CD14-positive monocyte (primary cell): Measurements from ENCODE around the gene SLC16A11. TPM values are rescaled to one million over a fixed set of nuclear protein-coding genes. Genes with fewer than 3 reads are reported as not detected.

Experiments
- DNase-seq, 3 donors: peaks; one replicate each; pipeline ENCODE4 v3.0.0-alpha.2; 2011 to 2022
- H2AFZ ChIP-seq: 2 replicates; pipeline ENCODE4 v1.6.0; 2012; ENCODE audit warnings: mild to moderate bottlenecking, low read depth, low read length, inconsistent platforms; ENCODE audit not compliant: insufficient read depth, poor library complexity, severe bottlenecking
- H3K27ac ChIP-seq, 2 donors: 1 replicate in 1 of 2; 2 replicates in 1 of 2; pipeline ENCODE4 v1.5.1; 2012 to 2013; ENCODE audit warnings: low read length in 2 of 2, control low read depth in 1 of 2, inconsistent platforms in 1 of 2, low read depth in 1 of 2, mild to moderate bottlenecking in 1 of 2
- H3K27me3 ChIP-seq, 2 donors: one replicate each; pipeline versions ENCODE4 v1.6.0 to v1.6.1; 2011 to 2013; ENCODE audit warnings: low read length in 2 of 2; ENCODE audit not compliant: control insufficient read depth in 2 of 2, insufficient read depth in 2 of 2
- H3K36me3 ChIP-seq, 2 donors: replicated peaks in 1 of 2; 1 replicate in 1 of 2; 2 replicates in 1 of 2; pipeline versions ENCODE4 v1.5.1 to v1.6.1; 2012 to 2013; ENCODE audit warnings: low read length in 2 of 2, control low read depth in 1 of 2, inconsistent platforms in 1 of 2, mild to moderate bottlenecking in 1 of 2; ENCODE audit not compliant: insufficient read depth in 2 of 2, control insufficient read depth in 1 of 2
- H3K4me1 ChIP-seq, 2 donors: 1 replicate in 1 of 2; 2 replicates in 1 of 2; pipeline versions ENCODE4 v1.5.1 to v1.6.1; 2012 to 2013; ENCODE audit warnings: low read length in 2 of 2, control low read depth in 1 of 2, inconsistent platforms in 1 of 2, mild to moderate bottlenecking in 1 of 2, moderate library complexity in 1 of 2; ENCODE audit not compliant: insufficient read depth in 2 of 2, control insufficient read depth in 1 of 2
- H3K4me2 ChIP-seq: replicated peaks from 2 replicates; pipeline ENCODE3; 2012; ENCODE audit warnings: low read length, moderate library complexity, mild to moderate bottlenecking; ENCODE audit not compliant: poor library complexity, severe bottlenecking; ENCODE audit errors: extremely low read depth
- H3K4me3 ChIP-seq, 3 experiments: fragments of 200-600 bp in 1 of 3; sonication (generic) in 1 of 3; replicated peaks in 1 of 3; 1 replicate in 2 of 3; 2 replicates in 1 of 3; pipeline ENCODE4 v1.5.1; 2011 to 2013; ENCODE audit warnings: low read length in 3 of 3, mild to moderate bottlenecking in 3 of 3, control low read depth in 2 of 3, low read depth in 2 of 3, inconsistent platforms in 1 of 3, moderate library complexity in 1 of 3
- H3K79me2 ChIP-seq: 2 replicates; pipeline ENCODE4 v1.6.0; 2012; ENCODE audit warnings: mild to moderate bottlenecking, control low read depth, inconsistent platforms, low read length, moderate library complexity; ENCODE audit not compliant: insufficient read depth
- H3K9ac ChIP-seq: 2 replicates; pipeline ENCODE4 v1.6.0; 2017; ENCODE audit warnings: low read length, mild to moderate bottlenecking; ENCODE audit not compliant: insufficient read depth, poor library complexity, severe bottlenecking
- H3K9me3 ChIP-seq, 2 donors: replicated peaks in 1 of 2; 1 replicate in 1 of 2; 2 replicates in 1 of 2; pipeline versions ENCODE4 v1.5.1 to v1.6.1; 2012 to 2013; ENCODE audit warnings: low read length in 2 of 2, control low read depth in 1 of 2; ENCODE audit not compliant: control insufficient read depth in 1 of 2, insufficient read depth in 1 of 2
- H4K20me1 ChIP-seq: 2 replicates; pipeline ENCODE4 v1.6.0; 2012; ENCODE audit warnings: mild to moderate bottlenecking, low read length, control low read depth, moderate library complexity; ENCODE audit not compliant: insufficient read depth
- H3K27ac Mint-ChIP-seq, 7 donors: one replicate each; pipeline ENCODE4 v1.8.0; 2020; ENCODE audit warnings: mild to moderate bottlenecking in 7 of 7, mixed read lengths in 7 of 7, moderate library complexity in 6 of 7, inconsistent platforms in 2 of 7
- H3K27me3 Mint-ChIP-seq, 3 donors: one replicate each; pipeline ENCODE4 v1.8.0; 2021 to 2022; ENCODE audit warnings: low read depth in 3 of 3, mild to moderate bottlenecking in 3 of 3, mixed read lengths in 3 of 3, moderate library complexity in 3 of 3, inconsistent platforms in 1 of 3
- H3K36me3 Mint-ChIP-seq, 2 donors: one replicate each; pipeline ENCODE4 v1.8.0; 2020; ENCODE audit warnings: mixed read lengths in 2 of 2, inconsistent platforms in 1 of 2, mild to moderate bottlenecking in 1 of 2
- H3K4me1 Mint-ChIP-seq: one replicate; pipeline ENCODE4 v1.8.0; 2020; ENCODE audit warnings: mild to moderate bottlenecking, mixed read lengths
- H3K4me3 Mint-ChIP-seq, 2 donors: one replicate each; pipeline ENCODE4 v1.8.0; 2020; ENCODE audit warnings: mild to moderate bottlenecking in 2 of 2, mixed read lengths in 2 of 2, moderate library complexity in 1 of 2
- H3K9me3 Mint-ChIP-seq, 7 donors: one replicate each; pipeline ENCODE4 v1.8.0; 2020 to 2022; ENCODE audit warnings: mixed read lengths in 7 of 7, mild to moderate bottlenecking in 6 of 7, moderate library complexity in 6 of 7, inconsistent platforms in 2 of 7
- WGBS: methylation state at CpG from one replicate; pipeline ENCODE4 v1.1.5; 2013; ENCODE audit warnings: missing lambda C conversion rate; ENCODE audit not compliant: insufficient coverage; 5-methylcytosine and 5-hydroxymethylcytosine counted together
- intact Hi-C, 2 donors: fragments of 100-400 bp; cut with micrococcal nuclease; formaldehyde crosslinking; loops; one replicate each; pipeline versions ENCODE4 v1.15.0 to v1.15.1; 2023
- polyA plus RNA-seq, 3 donors: library from polyadenylated mRNA; depleted of rRNA in 1 of 3; unstranded in 2 of 3; stranded (reverse) in 1 of 3; fragments of 300-500 nt in 2 of 3; fragments of >200 nt in 1 of 3; fragmentation: Illumina TruSeq in 2 of 3; gene quantifications; 1 replicate in 2 of 3; 2 replicates in 1 of 3; pipeline ENCODE4 v1.2.3, GENCODE V29; 2012 to 2021
- TF ChIP-seq, protein P1 (sequence below): fragments of 200-600 bp; IDR thresholded peaks from one replicate; pipeline ENCODE4 v1.8.0; 2022; ENCODE audit warnings: antibody characterized with exemption, mild to moderate bottlenecking

The SLC16A11 gene
- polyA plus RNA-seq, 3 donors, result not detected

- peaks cover 15 to 27% of the 10 kb centered on the region in 2 donors for H3K4me1 ChIP-seq
- H3K27me3 ChIP-seq, result no peaks in the 10 kb centered on the region
- no peak overlapping the region for H3K4me3 ChIP-seq
- peaks cover 0 to 3% of the 10 kb centered on the region in 2 donors for H3K36me3 ChIP-seq
- no peak for DNase-seq
- H4K20me1 ChIP-seq, result no peaks in the 10 kb centered on the region
- H3K9me3 ChIP-seq, result no peaks in the 10 kb centered on the region
- H3K9ac ChIP-seq, result no peak overlapping the region
- H2AFZ ChIP-seq, result no peak overlapping the region
- Mint-ChIP-seq H3K27ac (no peak overlapping the region), H3K9me3 (peaks cover 0 to 4% (median 0%) of the 10 kb centered on the region in 7 donors), H3K27me3 (peaks cover 5 to 9% (median 9%) of the 10 kb centered on the region in 3 donors), H3K4me1 (peaks cover 30% of the 10 kb centered on the region), H3K36me3 (peaks cover 31 to 34% of the 10 kb centered on the region in 2 donors), H3K4me3 (no peak overlapping the region)
- intact Hi-C loops, result loop anchor here in 1 of 2 donors (10.0 kb wide), 1 partner anchor 1530 kb away; no protein-coding TSS in a partner anchor
- TF ChIP-seq, protein P1, sequence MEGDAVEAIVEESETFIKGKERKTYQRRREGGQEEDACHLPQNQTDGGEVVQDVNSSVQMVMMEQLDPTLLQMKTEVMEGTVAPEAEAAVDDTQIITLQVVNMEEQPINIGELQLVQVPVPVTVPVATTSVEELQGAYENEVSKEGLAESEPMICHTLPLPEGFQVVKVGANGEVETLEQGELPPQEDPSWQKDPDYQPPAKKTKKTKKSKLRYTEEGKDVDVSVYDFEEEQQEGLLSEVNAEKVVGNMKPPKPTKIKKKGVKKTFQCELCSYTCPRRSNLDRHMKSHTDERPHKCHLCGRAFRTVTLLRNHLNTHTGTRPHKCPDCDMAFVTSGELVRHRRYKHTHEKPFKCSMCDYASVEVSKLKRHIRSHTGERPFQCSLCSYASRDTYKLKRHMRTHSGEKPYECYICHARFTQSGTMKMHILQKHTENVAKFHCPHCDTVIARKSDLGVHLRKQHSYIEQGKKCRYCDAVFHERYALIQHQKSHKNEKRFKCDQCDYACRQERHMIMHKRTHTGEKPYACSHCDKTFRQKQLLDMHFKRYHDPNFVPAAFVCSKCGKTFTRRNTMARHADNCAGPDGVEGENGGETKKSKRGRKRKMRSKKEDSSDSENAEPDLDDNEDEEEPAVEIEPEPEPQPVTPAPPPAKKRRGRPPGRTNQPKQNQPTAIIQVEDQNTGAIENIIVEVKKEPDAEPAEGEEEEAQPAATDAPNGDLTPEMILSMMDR, result no peak
- 100% methylated on average over 11 of the region's 14 CpGs for WGBS
- H3K27ac ChIP-seq, result no peak overlapping the region
- H3K4me2 ChIP-seq, result no peak overlapping the region
- H3K79me2 ChIP-seq, result no peaks in the 10 kb centered on the region
These were observed 31.0 kb upstream of the SLC16A11 start for GRCh38 chr17:7074931-7075330.

DNA sequence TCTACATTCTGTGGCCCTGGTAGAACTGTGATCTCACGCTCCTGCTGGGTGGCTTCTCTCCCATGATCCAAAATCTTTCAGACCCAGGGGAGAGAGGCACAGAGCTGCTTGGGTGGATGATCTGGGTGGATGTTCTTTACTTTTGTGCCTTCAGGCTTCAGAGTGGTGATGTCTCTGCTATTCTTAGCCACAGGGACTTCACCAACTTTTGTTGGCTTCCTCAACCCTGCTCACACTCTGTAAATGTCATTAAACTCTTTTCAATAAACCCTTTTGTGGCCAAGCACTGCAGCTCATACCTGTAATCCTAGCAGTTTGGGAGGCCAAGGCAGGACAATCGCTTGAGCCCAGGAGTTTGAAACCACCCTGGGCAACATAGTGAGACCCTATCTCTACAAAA is 28.5 kb upstream of the SLC16A11 start:
- DNase-seq, result no peak
- intact Hi-C loops, result loop anchor here in 1 of 2 donors (10.0 kb wide), 1 partner anchor 1532 kb away; no protein-coding TSS in a partner anchor
- no peak overlapping the region for H3K4me3 Mint-ChIP-seq

More for the DNA sequence above, 28.5 kb upstream of the SLC16A11 start:
- Mint-ChIP-seq H3K27me3 (peaks cover 5 to 9% (median 7%) of the 10 kb centered on the region in 3 donors), H3K36me3 (peaks cover 26 to 42% of the 10 kb centered on the region in 2 donors), H3K27ac (peak overlapping the region in 1 of 7 donors; percentile 61), H3K4me1 (peaks cover 7% of the 10 kb centered on the region), H3K9me3 (peaks cover 11 to 21% (median 16%) of the 10 kb centered on the region in 7 donors)
- H2AFZ ChIP-seq, result no peak overlapping the region
- peaks cover 0 to 5% of the 10 kb centered on the region in 2 donors for H3K4me1 ChIP-seq
- H3K4me2 ChIP-seq, result no peak overlapping the region
- H3K36me3 ChIP-seq, result peaks cover 0 to 3% of the 10 kb centered on the region in 2 donors
- no peaks in the 10 kb centered on the region for H3K27me3 ChIP-seq
- no peak overlapping the region for H3K4me3 ChIP-seq
- no peaks in the 10 kb centered on the region for H3K79me2 ChIP-seq
- TF ChIP-seq, protein P1, result no peak
- H3K9ac ChIP-seq, result no peak overlapping the region
- no peak overlapping the region for H3K27ac ChIP-seq
- H4K20me1 ChIP-seq, result no peaks in the 10 kb centered on the region
- WGBS, result no CpG with 5 or more reads among the region's 2 CpGs
- peaks cover 11 to 16% of the 10 kb centered on the region in 2 donors for H3K9me3 ChIP-seq
